Measurements from ENCODE around the gene SELENOF.

- no peak for TF ChIP-seq RAD21 (conservative IDR thresholded peaks at IDR 0.05 in 1 of 2, IDR thresholded peaks at IDR 0.05 in 1 of 2)
- TF ChIP-seq, protein P1, sequence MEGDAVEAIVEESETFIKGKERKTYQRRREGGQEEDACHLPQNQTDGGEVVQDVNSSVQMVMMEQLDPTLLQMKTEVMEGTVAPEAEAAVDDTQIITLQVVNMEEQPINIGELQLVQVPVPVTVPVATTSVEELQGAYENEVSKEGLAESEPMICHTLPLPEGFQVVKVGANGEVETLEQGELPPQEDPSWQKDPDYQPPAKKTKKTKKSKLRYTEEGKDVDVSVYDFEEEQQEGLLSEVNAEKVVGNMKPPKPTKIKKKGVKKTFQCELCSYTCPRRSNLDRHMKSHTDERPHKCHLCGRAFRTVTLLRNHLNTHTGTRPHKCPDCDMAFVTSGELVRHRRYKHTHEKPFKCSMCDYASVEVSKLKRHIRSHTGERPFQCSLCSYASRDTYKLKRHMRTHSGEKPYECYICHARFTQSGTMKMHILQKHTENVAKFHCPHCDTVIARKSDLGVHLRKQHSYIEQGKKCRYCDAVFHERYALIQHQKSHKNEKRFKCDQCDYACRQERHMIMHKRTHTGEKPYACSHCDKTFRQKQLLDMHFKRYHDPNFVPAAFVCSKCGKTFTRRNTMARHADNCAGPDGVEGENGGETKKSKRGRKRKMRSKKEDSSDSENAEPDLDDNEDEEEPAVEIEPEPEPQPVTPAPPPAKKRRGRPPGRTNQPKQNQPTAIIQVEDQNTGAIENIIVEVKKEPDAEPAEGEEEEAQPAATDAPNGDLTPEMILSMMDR (IDR thresholded peaks at IDR 0.05), result no peak
- no peak for TF ChIP-seq SMC3 (IDR thresholded peaks at IDR 0.05)
- no peak for TF ChIP-seq MAZ (IDR thresholded peaks at IDR 0.05; ENCODE audit: borderline replicate concordance, low read depth, low read length)
- no peak for TF ChIP-seq RFX5 (IDR thresholded peaks at IDR 0.05)
- no peak for TF ChIP-seq ZC3H11A (IDR thresholded peaks at IDR 0.05)
- TF ChIP-seq, protein P2, sequence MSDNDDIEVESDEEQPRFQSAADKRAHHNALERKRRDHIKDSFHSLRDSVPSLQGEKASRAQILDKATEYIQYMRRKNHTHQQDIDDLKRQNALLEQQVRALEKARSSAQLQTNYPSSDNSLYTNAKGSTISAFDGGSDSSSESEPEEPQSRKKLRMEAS (IDR thresholded peaks at IDR 0.05), result no peak
- TF ChIP-seq MYC (IDR thresholded peaks at IDR 0.05; ENCODE audit: borderline replicate concordance, low read length), result no peak
- TF ChIP-seq CEBPB (IDR thresholded peaks at IDR 0.05), result no peak
- TF ChIP-seq CHD2 (IDR thresholded peaks at IDR 0.05; ENCODE audit: low read length, partially characterized antibody), result no peak
- TF ChIP-seq POLR2A (IDR thresholded peaks at IDR 0.05; ENCODE audit: low read length), result no peak
- TF ChIP-seq SREBF2 (IDR thresholded peaks at IDR 0.05), result no peak
- TF ChIP-seq NFE2L2 (conservative IDR thresholded peaks at IDR 0.05; ENCODE audit: low read length), result no peak
- no peak for TF ChIP-seq FOXS1 (CRISPR knock-in tag; IDR thresholded peaks at IDR 0.05)
Measured at GRCh38 chr1:86888327-86888726, 25.6 kb downstream of the SELENOF start.

All from A549 (cell line).